ENCODE measurements around the gene DND1. TPM values are rescaled to one million over a fixed set of nuclear protein-coding genes. Genes with fewer than 3 reads are reported as not detected.

The DND1 gene
- total RNA-seq, result 0.17 and 0.29 TPM in 2 replicates

DNA sequence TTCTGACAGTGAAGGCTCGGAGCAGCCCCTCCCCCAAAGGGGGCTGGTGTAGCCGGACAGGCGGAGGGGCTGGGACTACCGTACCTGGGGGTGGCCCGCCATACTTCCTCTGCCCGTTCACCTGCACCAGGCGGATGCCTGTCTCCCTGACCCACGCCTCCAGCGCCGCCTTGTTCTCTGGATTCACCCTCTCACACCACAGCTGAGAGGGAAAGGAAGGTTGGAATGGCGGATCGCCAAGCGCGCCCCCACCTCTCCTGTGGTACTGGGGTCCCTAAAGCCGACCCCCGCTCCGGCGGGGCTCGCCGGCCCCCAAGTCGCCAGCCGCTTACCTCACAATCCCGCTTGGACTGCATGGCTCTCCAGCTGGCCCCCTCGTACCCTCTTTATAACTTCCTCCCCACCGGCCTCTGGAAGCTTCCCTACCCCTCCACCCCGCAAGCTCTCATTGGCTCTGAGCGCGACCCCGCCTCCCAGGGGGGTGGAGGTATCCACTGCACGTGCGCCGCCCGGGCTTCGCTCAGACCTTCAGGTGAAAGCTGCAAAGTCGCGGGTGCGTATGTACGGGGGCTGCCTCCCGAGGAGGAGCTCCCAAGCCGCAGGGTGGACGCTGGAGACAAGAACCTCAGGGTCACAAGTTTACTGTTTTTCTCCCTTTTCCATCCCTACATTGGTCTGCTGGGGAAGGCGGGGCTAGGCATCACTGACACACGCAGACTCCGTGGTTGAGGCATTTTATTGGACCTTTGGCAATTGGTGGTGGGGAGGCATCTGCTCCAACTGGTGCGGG, at the start of gene DND1:
Gene DND1 (minus strand): TSS at position 390 of the 790 bp plus-strand sequence. CDS start 34 bp downstream, at position 356.

DNA sequence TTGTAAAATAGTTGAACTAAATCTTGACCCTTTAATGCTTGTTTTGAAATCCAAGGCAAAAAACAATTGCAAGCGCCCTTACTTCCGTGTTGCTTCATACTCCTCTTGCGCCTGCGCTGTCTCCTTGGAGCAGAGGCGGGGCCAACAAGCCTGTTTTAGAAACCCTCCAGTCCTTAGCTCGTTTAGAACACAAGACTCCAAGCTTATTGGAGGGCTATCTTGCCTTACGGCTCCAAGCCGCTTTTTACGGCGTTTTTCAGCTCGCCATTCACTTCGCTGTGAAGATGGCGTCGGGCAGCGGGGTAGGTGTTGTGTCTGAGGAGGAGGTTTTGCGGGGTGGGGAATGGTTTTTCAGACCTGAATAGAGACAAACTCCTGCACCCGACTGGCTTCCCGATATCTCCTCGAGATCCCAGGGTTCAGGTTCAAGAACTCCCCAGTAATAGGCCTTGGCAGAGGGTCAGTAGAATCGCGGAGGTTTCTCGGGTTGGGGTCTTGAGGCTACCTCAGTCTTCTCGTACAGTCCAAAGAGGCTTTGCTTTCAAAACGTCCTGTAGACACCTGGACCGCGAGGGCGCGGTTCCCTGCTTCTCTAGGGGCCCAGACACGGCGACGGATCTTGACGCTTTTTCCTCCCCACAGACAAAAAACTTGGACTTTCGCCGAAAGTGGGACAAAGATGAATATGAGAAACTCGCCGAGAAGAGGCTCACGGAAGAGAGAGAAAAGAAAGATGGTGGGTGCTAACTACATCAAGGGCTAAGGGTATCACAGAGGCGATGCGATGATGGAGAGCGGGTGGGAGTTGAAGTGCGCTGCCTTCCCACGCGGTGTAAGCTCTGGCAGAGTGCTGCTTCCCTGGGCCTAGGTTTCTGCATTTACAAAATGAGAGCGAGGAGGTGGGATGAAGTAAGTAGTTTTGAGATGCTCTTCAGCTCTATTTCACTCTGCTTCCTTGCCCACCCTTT, 27.1 kb upstream of the DND1 start, which contains the start of gene ZMAT2:
Gene ZMAT2 (plus strand): TSS at position 271 of the 968 bp plus-strand sequence. CDS start 14 bp downstream, at position 285.

DNA sequence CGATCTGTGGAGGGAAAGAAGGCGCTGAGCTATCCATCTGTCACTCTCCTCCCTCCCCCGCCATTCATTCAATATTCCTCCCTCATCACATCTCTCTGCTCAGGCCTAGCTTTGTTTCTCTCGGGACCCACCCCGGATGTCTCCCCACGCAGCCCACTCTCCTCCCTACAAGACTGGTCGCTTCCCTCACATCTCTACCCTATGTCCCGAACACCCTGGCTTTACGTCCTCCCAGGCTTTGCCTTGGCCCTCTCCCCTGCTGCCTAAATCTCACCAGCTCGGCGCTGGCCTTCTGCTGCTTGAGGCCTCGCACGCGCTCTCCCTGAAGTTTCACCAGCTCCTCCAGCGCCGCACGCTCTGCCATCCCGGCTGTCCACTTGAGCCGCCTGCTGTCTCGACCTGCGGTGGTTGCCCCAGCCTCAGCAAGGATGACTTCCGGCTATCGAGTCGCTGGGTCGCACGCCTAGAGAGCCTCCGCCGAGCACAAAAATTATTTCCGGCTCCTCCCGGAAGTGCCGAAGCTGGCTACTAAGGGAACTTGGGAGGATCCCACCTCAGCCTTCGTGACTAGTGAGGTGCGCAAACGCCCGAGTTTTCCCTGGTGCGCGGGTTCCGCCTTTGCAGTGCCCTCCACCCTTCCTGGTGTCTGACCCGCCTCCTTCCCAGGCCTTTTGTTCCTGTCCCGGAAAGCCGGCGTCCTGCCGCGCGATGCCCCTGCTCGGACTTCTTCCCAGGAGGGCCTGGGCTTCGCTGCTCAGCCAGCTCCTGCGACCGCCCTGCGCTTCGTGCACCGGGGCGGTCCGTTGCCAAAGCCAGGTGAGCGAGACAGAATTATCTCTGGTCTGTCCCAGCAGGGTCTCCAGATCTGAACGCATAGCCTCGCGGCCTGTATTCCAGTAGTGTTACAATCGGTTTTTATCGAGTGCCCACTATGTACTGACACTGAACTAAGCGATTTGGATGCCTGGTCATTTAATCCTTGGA, 17.9 kb upstream of the DND1 start, which contains the start of the genes HARS1 and HARS2:
Gene HARS1 (minus strand): TSS at position 430 of the 984 bp plus-strand sequence. CDS start 66 bp downstream, at position 364.
Gene HARS2 (plus strand): TSS at position 515 of the 984 bp plus-strand sequence. CDS start 194 bp downstream, at position 709.

DNA sequence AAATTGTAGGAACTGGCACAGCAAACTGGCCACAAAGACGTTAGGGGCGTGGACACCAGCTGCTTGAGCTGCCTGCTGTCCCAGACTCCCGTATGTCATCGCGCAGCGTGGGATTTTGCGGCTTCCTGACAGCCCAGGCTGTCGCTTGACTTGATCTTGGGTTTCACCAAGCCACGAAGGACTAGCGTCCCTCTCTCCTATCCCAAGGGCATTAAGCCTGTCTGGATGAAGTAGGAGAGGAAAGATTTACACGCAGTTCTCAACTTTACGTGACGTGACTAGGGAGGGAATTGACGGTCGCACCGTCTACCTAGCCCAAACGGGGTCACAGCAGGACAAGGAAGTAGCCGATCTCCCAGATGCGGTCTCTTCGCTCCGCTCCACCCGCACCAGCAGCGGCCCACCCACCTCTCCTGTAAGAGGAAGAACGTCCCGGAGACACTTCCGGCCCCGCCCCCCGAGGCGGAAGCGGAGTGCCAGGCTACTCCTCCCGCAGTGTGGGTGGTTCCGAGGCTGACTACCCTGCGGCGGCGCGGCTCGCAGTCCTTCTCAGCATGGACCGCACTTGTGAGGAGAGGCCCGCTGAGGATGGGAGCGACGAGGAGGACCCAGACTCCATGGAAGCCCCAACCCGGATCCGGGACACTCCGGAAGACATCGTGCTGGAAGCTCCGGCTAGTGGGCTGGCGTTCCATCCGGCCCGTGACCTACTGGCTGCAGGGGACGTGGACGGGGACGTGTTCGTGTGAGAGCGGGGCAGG, 8.8 kb downstream of the DND1 start, which contains the start of gene WDR55:
Gene WDR55 (plus strand): TSS at position 546 of the 761 bp plus-strand sequence. CDS start 9 bp downstream, at position 555.

DNA sequence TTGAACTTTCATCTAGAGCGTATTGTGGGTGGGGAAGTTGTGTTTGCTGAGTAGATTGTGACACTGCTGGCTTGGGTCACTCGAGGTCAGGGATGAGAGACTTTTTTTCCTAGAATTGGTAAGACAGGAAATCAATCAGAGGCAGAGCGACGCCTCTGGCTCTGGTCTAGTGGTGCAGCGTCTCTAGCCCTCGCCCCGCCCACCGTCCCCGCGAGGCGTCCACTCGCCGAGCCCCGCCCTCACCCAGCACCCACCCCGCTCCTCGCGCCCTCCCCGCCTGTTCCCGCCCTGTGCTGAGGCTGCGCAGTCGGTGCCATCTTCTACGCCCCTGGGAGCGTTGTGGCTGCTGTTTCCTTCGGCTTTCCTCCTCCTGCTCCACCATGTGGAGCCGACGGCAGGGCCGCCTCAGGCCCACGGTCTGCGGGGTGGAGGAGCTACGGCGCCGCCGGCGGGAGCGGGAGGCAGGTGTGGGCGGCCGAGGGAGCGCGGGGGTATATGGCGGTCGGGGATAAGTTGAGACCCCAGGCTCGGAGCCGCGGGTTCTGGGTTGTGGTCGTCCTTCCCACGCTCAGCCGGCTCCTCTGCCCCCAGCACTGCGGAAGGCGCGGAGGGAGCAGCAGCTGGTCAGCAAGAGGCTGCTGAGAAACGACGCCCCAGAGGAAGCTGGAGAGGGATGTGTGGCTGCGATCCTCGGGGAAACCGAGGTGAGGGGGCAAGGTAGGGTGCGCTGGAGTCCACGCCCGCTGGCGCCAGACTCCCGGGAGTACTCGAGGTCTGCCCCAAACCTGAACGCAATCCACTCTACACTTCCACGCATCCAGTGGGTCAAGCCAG, 34.0 kb downstream of the DND1 start, which contains the start of gene TMCO6:
Gene TMCO6 (plus strand): TSS at position 304 of the 834 bp plus-strand sequence. CDS start 77 bp downstream, at position 381.

DNA sequence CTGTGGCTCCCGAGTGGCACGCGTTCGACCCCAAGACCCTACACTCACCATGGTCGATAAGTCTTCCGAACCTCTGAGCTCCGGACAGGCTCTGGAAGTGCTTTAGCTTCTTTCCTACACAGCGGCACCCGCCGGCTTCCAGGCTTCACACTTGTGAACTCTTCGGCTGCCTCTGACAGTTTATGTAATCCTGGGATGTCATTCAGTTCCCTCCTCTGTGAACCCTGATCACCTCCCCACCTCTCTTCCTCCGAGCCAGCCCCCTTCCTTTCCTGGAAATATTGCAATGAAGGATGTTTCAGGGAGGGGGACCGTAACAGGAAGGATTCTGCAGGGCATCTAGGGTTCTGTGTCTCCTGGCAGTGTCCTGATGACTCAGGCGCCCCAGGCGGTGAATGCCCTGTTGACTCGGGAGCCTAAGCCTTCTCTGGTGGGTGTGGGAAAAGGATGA, 40.3 kb downstream of the DND1 start, which contains the start of gene CD14:
Gene CD14 (minus strand): TSS at position 155 of the 451 bp plus-strand sequence. CDS start 104 bp downstream, at position 51.

Other genes with a start within 250 kb of the DND1 start
- gene EIF4EBP3, start 125.9 kb downstream of the DND1 start, total RNA-seq, result 1.5 and 3.3 TPM in 2 replicates
- gene SRA1, start 116.1 kb downstream of the DND1 start, total RNA-seq, result 33.7 and 44.9 TPM in 2 replicates
- gene APBB3, start 109.0 kb downstream of the DND1 start, total RNA-seq, result 20.2 and 28.5 TPM in 2 replicates
- 23.2 and 24.4 TPM in 2 replicates for gene SLC35A4, start 108.7 kb downstream of the DND1 start, total RNA-seq
- 0.44 and 0.50 TPM in 2 replicates for gene CD14, start 40.4 kb downstream of the DND1 start, total RNA-seq
- gene TMCO6, start 34.1 kb downstream of the DND1 start, total RNA-seq, result 9.3 and 12.5 TPM in 2 replicates
- gene NDUFA2, start 25.9 kb downstream of the DND1 start, total RNA-seq, result 45.8 and 46.8 TPM in 2 replicates
- 93.3 and 136 TPM in 2 replicates for gene IK, start 25.7 kb downstream of the DND1 start, total RNA-seq
- gene WDR55, start 8.7 kb downstream of the DND1 start, total RNA-seq, result 34.9 and 36.7 TPM in 2 replicates
- 70.6 and 73.6 TPM in 2 replicates for gene HARS1, start 17.8 kb upstream of the DND1 start, total RNA-seq
- gene HARS2, start 17.9 kb upstream of the DND1 start, total RNA-seq, result 32.7 and 40.9 TPM in 2 replicates
- gene ZMAT2, start 26.9 kb upstream of the DND1 start, total RNA-seq, result 51.1 and 72.0 TPM in 2 replicates
- under 0.01 TPM in 1 of 2 replicates, not detected in the other for gene PCDHA1, start 112.6 kb upstream of the DND1 start, total RNA-seq
- 0.17 TPM in 1 of 2 replicates, not detected in the other for gene PCDHA2, start 121.3 kb upstream of the DND1 start, total RNA-seq
- 0.15 and 0.17 TPM in 2 replicates for gene PCDHA3, start 127.5 kb upstream of the DND1 start, total RNA-seq
- 0.29 and 0.33 TPM in 2 replicates for gene PCDHA4, start 133.5 kb upstream of the DND1 start, total RNA-seq
- under 0.01 TPM in 1 of 2 replicates, not detected in the other for gene PCDHA5, start 148.0 kb upstream of the DND1 start, total RNA-seq
- 0.44 and 0.50 TPM in 2 replicates for gene PCDHA6, start 154.4 kb upstream of the DND1 start, total RNA-seq
- gene PCDHA7, start 160.7 kb upstream of the DND1 start, total RNA-seq, result 0.29 and 0.66 TPM in 2 replicates
- gene PCDHA8, start 167.6 kb upstream of the DND1 start, total RNA-seq, result under 0.01 and 0.15 TPM in 2 replicates
- under 0.01 TPM in 2 replicates for gene PCDHA9, start 174.8 kb upstream of the DND1 start, total RNA-seq
- gene PCDHA10, start 182.3 kb upstream of the DND1 start, total RNA-seq, result under 0.01 and 0.17 TPM in 2 replicates
- 0.29 and 0.50 TPM in 2 replicates for gene PCDHA11, start 195.4 kb upstream of the DND1 start, total RNA-seq
- under 0.01 TPM in 1 of 2 replicates, not detected in the other for gene PCDHA12, start 201.7 kb upstream of the DND1 start, total RNA-seq
- gene PCDHA13, start 208.5 kb upstream of the DND1 start, total RNA-seq, result under 0.01 TPM in 2 replicates

All from smooth muscle cell of trachea (primary cell).